NCI-H524 (cell line): ENCODE results near the gene DRAXIN.

ENCODE experiments used
- DNase-seq, 2 experiments: peaks; one replicate each; lab custom pipeline; 2025; lab: John Stamatoyannopoulos, UW

DRAXIN gene

DNA sequence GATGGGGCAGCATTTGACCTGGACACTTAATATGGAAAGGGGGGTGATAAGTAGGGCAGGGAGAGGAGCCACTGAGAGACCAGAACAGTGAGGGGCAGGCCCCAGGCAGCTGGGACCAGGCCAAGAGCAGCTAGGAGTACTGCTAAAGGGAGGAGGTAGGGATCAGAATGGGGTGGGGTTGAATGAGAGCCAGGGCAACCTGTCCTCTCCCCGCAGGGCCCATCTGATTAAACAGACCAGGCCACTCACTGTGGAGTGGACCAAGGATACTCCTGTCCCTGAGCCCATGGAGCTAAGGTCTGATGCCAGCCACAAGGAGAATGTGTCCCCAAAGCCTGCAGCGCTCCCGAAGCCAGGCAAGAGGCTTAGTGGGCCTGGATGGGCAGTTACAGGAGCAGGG lies 72.6 kb downstream of the DRAXIN start:
- no peak for DNase-seq

- DNase-seq = no peak
Measured at GRCh38 chr1:11764519-11764918, 73.0 kb downstream of the DRAXIN start.

- DNase-seq = no peak
Measured at GRCh38 chr1:11765661-11766428, 74.3 kb downstream of the DRAXIN start.

- DNase-seq = no peak
Measured at GRCh38 chr1:11766429-11766776, 74.9 kb downstream of the DRAXIN start.

GRCh38 chr1:11767922-11768704 lies 76.6 kb downstream of the DRAXIN start:
- DNase-seq = peak in 1 of 2 experiments; percentile 8

DNA sequence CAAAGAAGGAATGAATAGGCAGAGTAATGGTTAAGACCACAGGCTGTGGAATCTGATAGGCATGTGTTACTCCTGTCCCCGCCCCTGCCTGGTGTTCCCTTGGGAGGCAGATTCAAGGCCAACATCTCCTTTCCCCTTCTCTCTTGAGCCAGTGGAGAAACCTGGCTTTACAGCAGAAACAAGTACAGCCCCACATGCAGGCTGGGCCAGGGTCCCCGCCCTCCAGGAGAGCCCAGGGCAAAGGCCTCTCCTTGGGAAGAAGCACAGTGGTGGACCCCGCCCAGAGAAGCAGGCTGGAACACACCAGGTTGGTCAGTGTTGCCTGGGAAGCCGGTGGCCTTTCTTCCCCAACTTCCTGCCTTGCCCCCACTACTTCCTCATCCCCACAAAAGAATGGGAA lies 77.3 kb downstream of the DRAXIN start:
- no peak for DNase-seq

- no peak for DNase-seq
Measured at GRCh38 chr1:11769274-11769673, 77.8 kb downstream of the DRAXIN start.

DNA sequence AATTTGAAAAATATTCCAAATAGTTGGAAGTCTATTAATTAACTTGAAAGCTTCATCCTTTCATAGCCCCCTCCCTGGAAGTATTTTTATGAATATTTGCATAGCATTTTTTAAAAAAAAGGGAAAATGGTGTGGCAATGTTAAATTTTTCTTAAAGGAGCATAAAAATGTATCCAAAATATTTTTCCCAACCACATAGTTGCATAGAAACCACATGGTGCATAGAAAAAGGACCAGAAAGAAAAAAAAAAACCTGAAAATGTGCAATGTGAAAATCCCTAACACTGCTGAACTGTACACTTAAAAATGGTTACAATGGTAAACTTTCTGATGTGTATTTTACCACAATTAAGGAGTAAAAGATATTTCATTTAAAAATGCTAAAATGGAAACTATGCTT lies 78.5 kb downstream of the DRAXIN start:
- DNase-seq = no peak

DNA sequence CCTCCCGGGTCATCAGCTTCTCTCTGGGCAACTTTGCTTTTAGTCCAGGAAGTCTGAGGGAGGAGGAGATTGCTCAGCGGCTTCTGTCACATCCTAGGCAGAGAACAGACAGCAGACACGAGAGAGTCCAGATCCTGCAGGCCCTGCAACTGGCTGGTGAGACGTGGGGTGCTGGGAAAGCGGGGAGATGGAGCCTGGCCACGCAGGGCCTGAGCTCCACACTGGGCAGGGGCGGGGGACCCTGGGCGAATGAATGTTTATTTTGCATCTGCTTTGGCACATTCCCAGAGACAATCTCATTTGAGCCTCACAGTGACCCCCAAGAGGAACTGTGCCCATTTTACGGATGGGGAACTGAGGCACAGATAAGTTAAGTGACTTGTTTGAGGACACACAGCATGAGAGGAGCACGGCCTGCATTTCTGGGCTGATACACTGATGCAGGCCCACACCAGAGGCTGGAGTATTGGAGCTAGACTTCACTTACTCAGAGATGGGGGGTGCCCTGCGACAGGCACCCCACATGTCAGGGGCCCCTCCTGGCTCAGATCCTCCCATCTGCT lies 80.1 kb downstream of the DRAXIN start:
- no peak for DNase-seq

DNA sequence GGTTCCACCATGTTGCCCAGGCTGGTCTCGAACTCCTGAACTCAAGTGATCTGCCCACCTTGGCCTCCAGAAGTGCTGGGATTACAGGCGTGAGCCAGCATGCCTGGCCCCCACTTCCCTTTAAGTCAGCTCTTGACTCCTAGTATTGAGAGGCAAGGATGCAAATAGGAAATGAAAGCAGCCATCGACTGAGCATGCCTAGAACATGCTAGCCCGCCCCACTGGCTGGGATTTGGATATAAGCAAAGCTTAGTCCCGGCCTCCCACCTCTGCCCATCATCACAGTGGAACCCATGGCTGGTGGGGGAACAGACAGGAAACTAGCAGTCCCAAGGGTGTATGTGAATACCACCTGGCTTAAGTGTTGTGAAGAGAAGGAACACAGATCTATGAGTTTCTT lies 80.9 kb downstream of the DRAXIN start:
- peak in 1 of 2 experiments; percentile 7 for DNase-seq

DNA sequence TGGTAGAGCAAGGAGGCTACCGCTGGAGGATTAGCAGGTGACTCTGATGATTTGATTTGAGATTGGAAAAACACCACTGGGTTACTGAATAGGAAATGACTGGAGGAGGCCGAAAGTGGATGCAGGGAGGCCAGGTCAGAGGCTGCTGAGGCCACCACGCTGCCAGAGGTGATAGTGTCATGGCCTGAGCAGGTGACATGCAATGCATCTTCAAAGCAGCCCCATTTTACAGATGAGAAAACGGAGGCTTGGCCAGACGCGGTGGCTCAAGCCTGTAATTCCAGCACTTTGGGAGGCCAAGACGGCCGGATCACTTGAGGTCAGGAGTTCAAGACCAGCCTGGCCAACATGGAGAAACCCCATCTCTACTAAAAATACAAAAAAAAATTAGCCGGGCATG lies 83.2 kb downstream of the DRAXIN start:
- no peak for DNase-seq
